ENCODE measurements around the gene PTPN13. TPM values are rescaled to one million over a fixed set of nuclear protein-coding genes. Genes with fewer than 3 reads are reported as not detected.

The PTPN13 gene
- total RNA-seq, 3 donors from 2014 or later (not counting 1 experiment from before 2014, with no cell fraction given) = 0.20 to 2.4 (median 0.40) TPM

- DNase-seq = no peak
- H3K4me1 ChIP-seq (ENCODE audit: control insufficient read depth, insufficient read depth, low read length) = no peaks in the 10 kb centered on the region
- H3K9me3 ChIP-seq (ENCODE audit: control insufficient read depth, insufficient read depth, low read length) = peaks cover 3% of the 10 kb centered on the region
- Mint-ChIP-seq H3K27ac (no peak overlapping the region), H3K9me3 (peaks cover 2 to 6% of the 10 kb centered on the region in 2 donors), H3K36me3 (no peaks in the 10 kb centered on the region), H3K4me1 (peaks cover 4 to 5% of the 10 kb centered on the region in 2 donors), H3K27me3 (ENCODE audit: low read depth in 2 of 2) (no peaks in the 10 kb centered on the region), H3K4me3 (no peak overlapping the region)
- no peak overlapping the region for H3K27ac ChIP-seq (ENCODE audit: low read length)
- WGBS (ENCODE audit: insufficient coverage) = no CpG with 5 or more reads among the region's 2 CpGs
- H3K4me3 ChIP-seq (ENCODE audit: low read length) = no peak overlapping the region
- TF ChIP-seq, protein P1, sequence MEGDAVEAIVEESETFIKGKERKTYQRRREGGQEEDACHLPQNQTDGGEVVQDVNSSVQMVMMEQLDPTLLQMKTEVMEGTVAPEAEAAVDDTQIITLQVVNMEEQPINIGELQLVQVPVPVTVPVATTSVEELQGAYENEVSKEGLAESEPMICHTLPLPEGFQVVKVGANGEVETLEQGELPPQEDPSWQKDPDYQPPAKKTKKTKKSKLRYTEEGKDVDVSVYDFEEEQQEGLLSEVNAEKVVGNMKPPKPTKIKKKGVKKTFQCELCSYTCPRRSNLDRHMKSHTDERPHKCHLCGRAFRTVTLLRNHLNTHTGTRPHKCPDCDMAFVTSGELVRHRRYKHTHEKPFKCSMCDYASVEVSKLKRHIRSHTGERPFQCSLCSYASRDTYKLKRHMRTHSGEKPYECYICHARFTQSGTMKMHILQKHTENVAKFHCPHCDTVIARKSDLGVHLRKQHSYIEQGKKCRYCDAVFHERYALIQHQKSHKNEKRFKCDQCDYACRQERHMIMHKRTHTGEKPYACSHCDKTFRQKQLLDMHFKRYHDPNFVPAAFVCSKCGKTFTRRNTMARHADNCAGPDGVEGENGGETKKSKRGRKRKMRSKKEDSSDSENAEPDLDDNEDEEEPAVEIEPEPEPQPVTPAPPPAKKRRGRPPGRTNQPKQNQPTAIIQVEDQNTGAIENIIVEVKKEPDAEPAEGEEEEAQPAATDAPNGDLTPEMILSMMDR (IDR thresholded peaks at IDR 0.05) = no peak
- no peaks in the 10 kb centered on the region for H3K36me3 ChIP-seq (ENCODE audit: control insufficient read depth, insufficient read depth, low read length)
- intact Hi-C loops (cut with micrococcal nuclease) = no loop called here
- ATAC-seq = no peak
- no peaks in the 10 kb centered on the region for H3K27me3 ChIP-seq (ENCODE audit: control insufficient read depth, insufficient read depth, low read length)
These were observed 39.7 kb downstream of the PTPN13 start for GRCh38 chr4:86633854-86634253.

- no peak for DNase-seq
- Histone ChIP-seq H3K36me3 (ENCODE audit: control insufficient read depth, insufficient read depth, low read length) (no peaks in the 10 kb centered on the region), H3K9me3 (ENCODE audit: control insufficient read depth, insufficient read depth, low read length) (no peaks in the 10 kb centered on the region), H3K4me3 (ENCODE audit: low read length) (no peak overlapping the region), H3K27me3 (ENCODE audit: control insufficient read depth, insufficient read depth, low read length) (no peaks in the 10 kb centered on the region), H3K4me1 (ENCODE audit: control insufficient read depth, insufficient read depth, low read length) (no peaks in the 10 kb centered on the region), H3K27ac (ENCODE audit: low read length) (no peak overlapping the region)
- Mint-ChIP-seq H3K4me3 (no peak overlapping the region), H3K36me3 (no peaks in the 10 kb centered on the region), H3K27me3 (ENCODE audit: low read depth in 2 of 2) (no peaks in the 10 kb centered on the region), H3K27ac (no peak overlapping the region), H3K4me1 (no peaks in the 10 kb centered on the region), H3K9me3 (peaks cover 0 to 3% of the 10 kb centered on the region in 2 donors)
- TF ChIP-seq, protein P1 (IDR thresholded peaks at IDR 0.05) = no peak
- no peak for ATAC-seq
- intact Hi-C loops (cut with micrococcal nuclease) = no loop called here
- WGBS (ENCODE audit: insufficient coverage) = no CpG with 5 or more reads among the region's 1 CpG
These were observed 46.4 kb downstream of the PTPN13 start for GRCh38 chr4:86640469-86640868.

DNA sequence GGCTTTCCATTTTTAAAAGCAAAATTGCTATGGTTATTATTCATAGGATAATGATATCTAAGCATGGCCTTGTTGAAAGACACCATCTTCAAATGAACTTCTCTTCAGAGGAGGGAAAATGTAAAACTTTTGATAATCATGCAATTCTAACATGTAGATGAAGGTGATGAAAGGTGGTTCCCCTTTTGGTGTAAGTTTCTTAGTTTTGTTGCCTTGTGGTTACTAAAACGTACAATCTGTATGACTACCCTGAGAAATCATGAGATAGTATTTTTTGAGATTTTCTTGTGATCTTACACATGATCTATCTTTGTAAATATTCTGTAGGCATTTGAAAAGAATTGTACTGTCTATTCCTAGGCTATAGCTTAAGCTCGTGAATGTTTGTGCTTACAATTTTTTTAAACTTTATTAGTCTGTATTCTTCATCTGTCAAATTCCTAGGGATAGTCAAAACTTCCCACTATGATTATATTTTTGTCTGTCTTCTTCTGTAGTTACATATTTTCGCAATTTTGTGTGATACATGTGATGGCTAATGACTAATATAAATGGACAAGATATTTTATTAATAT, 47.5 kb downstream of the PTPN13 start:
- no peaks in the 10 kb centered on the region for H3K27me3 ChIP-seq (ENCODE audit: control insufficient read depth, insufficient read depth, low read length)
- H3K36me3 Mint-ChIP-seq = no peaks in the 10 kb centered on the region

More for the DNA sequence above, 47.5 kb downstream of the PTPN13 start:
- DNase-seq = no peak
- no peak for ATAC-seq
- intact Hi-C loops (cut with micrococcal nuclease) = no loop called here
- WGBS (ENCODE audit: insufficient coverage) = 0% methylated on average over 1 of the region's 3 CpGs
- no peaks in the 10 kb centered on the region for H3K4me1 Mint-ChIP-seq
- H3K9me3 ChIP-seq (ENCODE audit: control insufficient read depth, insufficient read depth, low read length) = no peaks in the 10 kb centered on the region
- H3K36me3 ChIP-seq (ENCODE audit: control insufficient read depth, insufficient read depth, low read length) = no peaks in the 10 kb centered on the region
- no peaks in the 10 kb centered on the region for H3K27me3 Mint-ChIP-seq (ENCODE audit: low read depth in 2 of 2)
- H3K4me3 Mint-ChIP-seq = no peak overlapping the region
- H3K4me1 ChIP-seq (ENCODE audit: control insufficient read depth, insufficient read depth, low read length) = no peaks in the 10 kb centered on the region
- H3K4me3 ChIP-seq (ENCODE audit: low read length) = no peak overlapping the region
- TF ChIP-seq, protein P1 (IDR thresholded peaks at IDR 0.05) = no peak
- H3K27ac Mint-ChIP-seq = no peak overlapping the region
- peaks cover 0 to 1% of the 10 kb centered on the region in 2 donors for H3K9me3 Mint-ChIP-seq
- H3K27ac ChIP-seq (ENCODE audit: low read length) = no peak overlapping the region

Data from natural killer cell (primary cell).